NCI-H345 treated with DMSO at 0.1 percent for 48 hours (cell line): ENCODE results near the gene COL1A2.
A peak's percentile ranks its signal among the peaks of the same experiment; 100 is the strongest.

Source experiments
- DNase-seq: peaks from one replicate; lab custom pipeline; 2025; ENCODE audit not compliant: unreplicated experiment; lab: John Stamatoyannopoulos, UW

Gene COL1A2

DNA sequence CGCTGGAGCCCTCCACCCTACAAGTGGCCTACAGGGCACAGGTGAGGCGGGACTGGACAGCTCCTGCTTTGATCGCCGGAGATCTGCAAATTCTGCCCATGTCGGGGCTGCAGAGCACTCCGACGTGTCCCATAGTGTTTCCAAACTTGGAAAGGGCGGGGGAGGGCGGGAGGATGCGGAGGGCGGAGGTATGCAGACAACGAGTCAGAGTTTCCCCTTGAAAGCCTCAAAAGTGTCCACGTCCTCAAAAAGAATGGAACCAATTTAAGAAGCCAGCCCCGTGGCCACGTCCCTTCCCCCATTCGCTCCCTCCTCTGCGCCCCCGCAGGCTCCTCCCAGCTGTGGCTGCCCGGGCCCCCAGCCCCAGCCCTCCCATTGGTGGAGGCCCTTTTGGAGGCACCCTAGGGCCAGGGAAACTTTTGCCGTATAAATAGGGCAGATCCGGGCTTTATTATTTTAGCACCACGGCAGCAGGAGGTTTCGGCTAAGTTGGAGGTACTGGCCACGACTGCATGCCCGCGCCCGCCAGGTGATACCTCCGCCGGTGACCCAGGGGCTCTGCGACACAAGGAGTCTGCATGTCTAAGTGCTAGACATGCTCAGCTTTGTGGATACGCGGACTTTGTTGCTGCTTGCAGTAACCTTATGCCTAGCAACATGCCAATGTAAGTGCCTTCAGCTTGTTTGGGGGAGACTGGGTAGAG, at the start of gene COL1A2:
TSS of gene COL1A2 (plus strand) at position 459 of the 704 bp plus-strand sequence. CDS start at position 596, 137 bp downstream.
- no peak for DNase-seq

- DNase-seq = no peak
Measured at GRCh38 chr7:94345907-94346306, 48.8 kb upstream of the COL1A2 start.

DNA sequence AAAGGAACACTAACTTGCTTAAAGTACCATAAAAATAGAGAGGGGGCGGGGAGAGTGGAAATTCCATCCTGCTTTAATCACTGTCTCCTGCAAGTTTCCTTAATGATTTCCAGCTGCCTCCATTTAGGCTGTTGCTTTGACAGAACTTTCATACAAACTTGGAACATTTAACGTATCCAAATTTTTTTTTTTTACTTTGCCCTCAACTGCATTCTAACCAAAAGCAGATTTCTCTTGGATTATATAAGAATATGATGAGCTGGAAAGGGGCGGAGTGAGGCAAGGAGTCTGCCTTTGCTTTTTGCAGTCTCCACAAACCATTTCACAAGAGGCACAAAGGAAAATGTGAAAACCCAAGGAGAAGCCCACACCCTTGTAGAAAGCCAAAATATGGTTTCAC, 46.6 kb upstream of the COL1A2 start:
- no peak for DNase-seq

DNA sequence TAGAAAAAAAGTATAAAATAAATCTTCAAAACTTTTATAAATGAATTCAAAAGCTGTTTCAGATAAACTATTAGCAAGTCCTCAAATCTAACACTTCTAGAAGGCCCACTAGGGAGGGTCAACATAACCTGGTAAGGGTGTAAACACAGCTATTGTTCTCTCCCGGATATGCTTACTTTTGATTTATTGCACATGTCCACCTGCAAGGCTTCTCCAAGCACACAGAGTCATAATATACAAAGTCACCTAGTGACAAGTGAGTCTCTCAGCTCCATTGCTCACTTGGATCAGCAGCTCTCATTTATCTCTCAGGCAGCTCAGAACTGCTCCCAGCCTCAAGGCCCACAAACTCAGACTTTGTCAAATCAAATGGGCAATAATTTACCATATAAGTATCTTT, 44.0 kb upstream of the COL1A2 start:
- peak; percentile 15 for DNase-seq

GRCh38 chr7:94351703-94352102, 43.0 kb upstream of the COL1A2 start:
- no peak for DNase-seq

DNA sequence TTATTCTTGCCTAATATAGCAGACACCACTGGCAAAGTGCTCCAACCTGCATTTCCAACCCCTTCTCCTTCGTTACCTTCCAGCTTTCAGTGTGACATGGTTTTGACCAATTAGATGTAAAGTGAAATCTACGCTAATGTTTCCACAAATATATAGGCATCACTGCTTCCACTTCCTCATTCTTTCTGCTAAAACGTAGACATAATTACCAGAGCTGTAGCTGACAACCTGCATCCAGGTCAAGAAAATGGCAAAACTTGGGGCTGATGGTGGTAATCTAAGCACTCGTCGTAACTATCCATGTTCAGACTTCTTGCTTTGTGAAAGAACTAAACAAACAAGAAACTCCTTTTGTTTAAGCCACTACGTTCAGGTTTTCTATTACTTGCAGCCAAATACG, 41.8 kb upstream of the COL1A2 start:
- no peak for DNase-seq

- no peak for DNase-seq
Measured at GRCh38 chr7:94354953-94355352, 39.7 kb upstream of the COL1A2 start.

DNA sequence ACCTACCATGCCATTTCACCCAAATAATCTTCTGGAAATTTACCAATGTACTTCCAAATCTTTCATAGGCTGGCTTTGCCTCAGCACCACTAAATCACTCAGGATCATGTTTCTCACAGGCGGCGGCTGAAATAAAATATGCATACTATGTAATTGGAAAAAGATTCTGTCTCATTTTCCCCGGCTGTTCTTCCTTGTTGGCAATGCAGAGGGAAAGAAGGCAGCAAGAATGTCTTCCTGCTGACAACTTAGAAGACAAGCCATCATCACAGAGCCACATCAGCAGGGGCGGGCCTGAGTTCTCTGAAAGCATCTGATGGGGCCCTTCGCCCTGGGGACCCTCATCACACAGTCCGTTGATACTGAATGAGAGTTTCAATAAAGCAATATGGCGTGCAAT, 39.2 kb upstream of the COL1A2 start:
- no peak for DNase-seq

GRCh38 chr7:94357076-94357475, 37.6 kb upstream of the COL1A2 start:
- DNase-seq = no peak

DNA sequence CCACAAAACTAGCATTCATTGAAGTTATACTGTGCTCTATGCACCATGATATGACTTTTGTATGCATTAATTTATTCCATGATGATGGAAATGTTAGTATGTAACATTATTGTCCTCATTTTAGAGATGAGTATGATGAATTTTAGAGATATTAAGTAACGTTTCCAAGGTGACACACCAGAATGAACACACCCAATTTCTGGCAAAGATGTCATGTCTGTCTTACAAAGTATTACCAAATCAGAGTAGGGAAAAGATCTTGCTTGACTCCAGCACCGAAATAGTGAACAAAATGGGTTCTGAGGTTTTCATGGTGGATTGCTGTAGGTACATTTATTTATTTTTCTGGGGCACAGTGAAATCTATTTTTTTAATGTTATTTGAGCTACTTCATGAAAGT, 33.8 kb upstream of the COL1A2 start:
- no peak for DNase-seq

- DNase-seq = no peak
Measured at GRCh38 chr7:94362276-94362675, 32.4 kb upstream of the COL1A2 start.

GRCh38 chr7:94364816-94365215, 29.9 kb upstream of the COL1A2 start:
- no peak for DNase-seq

DNA sequence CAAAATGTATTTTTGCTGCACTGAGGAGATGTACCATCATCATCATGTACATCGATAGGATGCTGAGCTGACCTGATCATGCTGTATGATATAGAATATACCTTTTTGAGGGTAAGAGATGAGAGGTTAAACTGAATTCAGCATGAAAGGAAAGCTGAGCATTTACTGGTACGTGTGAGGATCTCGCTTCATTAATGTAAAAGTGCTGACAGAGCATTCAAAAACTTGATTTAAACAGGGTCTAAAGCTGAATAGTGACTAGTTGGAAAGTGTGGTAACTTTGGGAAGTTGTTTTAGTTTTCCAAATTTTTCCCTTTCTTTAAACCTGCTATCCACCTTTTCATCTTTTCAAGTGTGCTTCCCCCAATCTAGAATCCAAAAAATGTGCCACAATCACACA, 28.5 kb upstream of the COL1A2 start:
- DNase-seq = no peak

DNA sequence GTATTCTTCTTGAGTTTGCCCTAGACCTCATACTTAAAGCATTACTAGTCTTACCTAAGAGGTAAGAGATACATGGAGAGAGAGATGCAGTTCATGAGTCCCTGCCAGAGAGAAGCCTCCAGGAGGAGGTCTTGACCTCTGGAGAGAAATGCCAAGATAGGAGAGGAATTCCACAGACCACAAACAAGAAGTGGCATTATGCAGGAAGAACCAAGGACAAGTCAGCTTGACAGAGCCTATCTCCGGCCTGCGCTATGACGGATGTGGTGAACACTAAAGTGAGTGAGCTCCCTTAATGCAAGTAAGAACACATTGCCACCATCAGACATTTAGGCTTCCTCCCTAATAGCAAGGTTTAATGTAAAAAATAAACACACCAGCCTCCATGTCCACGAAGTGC, 27.9 kb upstream of the COL1A2 start:
- no peak for DNase-seq

- DNase-seq = no peak
Measured at GRCh38 chr7:94367949-94368348, 26.7 kb upstream of the COL1A2 start.

DNA sequence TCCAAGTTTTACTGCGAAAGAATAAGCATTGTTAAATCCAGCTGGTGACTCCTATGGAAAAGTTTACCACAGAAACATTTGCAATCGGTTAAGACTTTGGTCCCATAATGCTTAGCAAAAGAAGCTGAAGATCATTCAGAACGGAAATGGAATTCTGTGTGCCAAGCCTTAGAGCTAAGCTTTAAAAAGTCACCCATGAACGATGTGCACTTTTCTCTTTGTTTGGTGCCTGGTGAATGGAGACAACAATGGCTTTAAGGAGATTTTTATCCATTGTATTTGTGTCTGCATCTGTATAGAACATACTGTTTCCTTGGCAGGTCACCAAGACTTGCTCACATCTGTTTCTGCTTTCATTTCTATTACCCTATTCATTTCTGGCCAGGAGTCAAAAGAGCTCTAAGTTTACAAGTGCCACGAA, 26.3 kb upstream of the COL1A2 start:
- peak; percentile 24 for DNase-seq

- no peak for DNase-seq
Measured at GRCh38 chr7:94374231-94374630, 20.5 kb upstream of the COL1A2 start.

GRCh38 chr7:94374721-94375566, 19.8 kb upstream of the COL1A2 start:
- DNase-seq = no peak

DNA sequence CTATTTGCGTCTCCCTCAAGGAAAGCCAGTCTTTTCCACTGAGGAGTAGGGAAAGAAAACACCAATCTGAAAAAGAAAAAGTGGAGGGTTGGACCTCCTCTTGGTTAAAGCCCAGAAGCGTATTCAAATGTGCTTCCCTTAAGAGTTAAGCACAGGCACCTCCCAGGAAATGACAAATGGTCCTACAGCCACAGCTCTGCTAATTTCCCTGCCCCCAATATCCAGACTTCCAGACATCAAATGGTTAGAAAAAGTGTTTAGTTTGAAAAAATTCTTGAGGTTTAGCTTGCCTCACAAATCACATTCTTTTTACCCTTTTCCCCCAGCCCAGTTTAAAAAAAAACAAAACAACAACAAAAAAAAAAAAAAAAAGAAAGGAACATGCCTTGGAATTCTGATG, 19.0 kb upstream of the COL1A2 start:
- DNase-seq = no peak

DNA sequence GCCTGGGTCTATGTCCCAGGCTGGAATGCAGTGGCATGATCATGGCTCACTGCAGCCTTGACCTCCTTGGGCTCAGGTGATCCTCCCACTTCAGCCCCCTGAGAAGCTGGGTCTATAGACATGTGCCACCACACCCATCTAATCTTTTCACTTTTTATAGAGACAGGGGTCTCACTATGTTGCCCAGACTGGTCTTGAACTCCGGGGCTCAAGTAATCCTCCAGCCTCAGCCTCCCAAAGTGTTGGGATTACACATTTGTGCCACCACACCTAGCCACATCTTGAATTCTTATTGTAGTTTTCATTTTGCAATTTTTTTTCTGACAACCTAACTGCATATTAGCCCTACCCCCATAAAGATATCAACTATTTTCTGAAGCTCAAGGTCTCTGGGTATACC, 18.4 kb upstream of the COL1A2 start:
- DNase-seq = no peak

DNA sequence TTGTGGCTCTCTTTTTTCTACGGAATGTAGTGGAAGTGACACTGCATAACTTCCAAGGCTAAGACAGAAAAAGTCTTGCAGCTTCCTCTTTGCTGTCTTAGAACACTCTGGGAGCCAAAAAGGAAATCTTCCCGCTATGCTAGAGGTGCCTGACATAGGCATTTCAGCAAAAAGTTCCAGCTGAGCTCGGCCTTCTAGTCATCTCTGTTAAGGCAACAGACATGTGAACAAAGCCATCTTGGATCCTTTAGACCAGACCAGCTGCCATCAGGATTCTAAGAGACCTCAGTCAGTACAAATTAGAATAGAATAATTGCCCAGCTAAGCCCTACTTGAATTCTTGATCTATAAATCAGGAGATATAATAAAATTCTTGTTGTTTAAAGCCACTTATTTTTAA, 16.3 kb upstream of the COL1A2 start:
- no peak for DNase-seq

GRCh38 chr7:94380264-94380663, 14.4 kb upstream of the COL1A2 start:
- DNase-seq = no peak
